Fibroblast of lung (primary cell): ENCODE measurements around the gene DNAH8. TPM values are rescaled to one million over a fixed set of nuclear protein-coding genes. Genes with fewer than 3 reads are reported as not detected.

Experiments used
- DNase-seq, 2 donors: peaks; one replicate each; pipeline versions ENCODE4 v3.0.0 to v3.0.0-alpha.2; 2010; ENCODE audit warnings: low read depth in 2 of 2
- H2AFZ ChIP-seq: 2 replicates; pipeline ENCODE4 v1.5.1; 2012; ENCODE audit warnings: low read length, control low read depth, inconsistent platforms
- H3K27ac ChIP-seq: 2 replicates; pipeline ENCODE4 v1.5.1; 2011; ENCODE audit warnings: low read length, control low read depth; ENCODE audit not compliant: insufficient read depth
- H3K27me3 ChIP-seq: 2 replicates; pipeline ENCODE4 v1.5.1; 2011; ENCODE audit warnings: mild to moderate bottlenecking, low read length; ENCODE audit not compliant: control insufficient read depth, insufficient read depth
- H3K36me3 ChIP-seq: 2 replicates; pipeline ENCODE4 v1.5.1; 2011; ENCODE audit warnings: low read length; ENCODE audit not compliant: control insufficient read depth, insufficient read depth
- H3K4me1 ChIP-seq: 2 replicates; pipeline ENCODE4 v1.5.1; 2011; ENCODE audit warnings: low read length; ENCODE audit not compliant: control insufficient read depth, insufficient read depth; ENCODE audit errors: extremely low read depth
- H3K4me2 ChIP-seq: 2 replicates; pipeline ENCODE4 v1.5.1; 2011; ENCODE audit warnings: low read length, control low read depth; ENCODE audit not compliant: insufficient read depth; ENCODE audit errors: extremely low read depth
- H3K4me3 ChIP-seq, 4 experiments: fragments of 200-600 bp in 1 of 4; sonication (generic) in 1 of 4; replicated peaks in 1 of 4; 2 replicates each; pipeline ENCODE4 v1.5.1; 2011 to 2016; ENCODE audit warnings: low read length in 4 of 4, low read depth in 3 of 4, mild to moderate bottlenecking in 3 of 4, control low read depth in 2 of 4, inconsistent platforms in 1 of 4, mixed read lengths in 1 of 4; ENCODE audit not compliant: insufficient read depth in 1 of 4; ENCODE audit errors: control extremely low read depth in 1 of 4
- H3K79me2 ChIP-seq: 2 replicates; pipeline ENCODE4 v1.5.1; 2012; ENCODE audit warnings: mild to moderate bottlenecking, low read length, inconsistent platforms; ENCODE audit not compliant: control insufficient read depth, insufficient read depth
- H3K9ac ChIP-seq: 2 replicates; pipeline ENCODE4 v1.5.1; 2011; ENCODE audit warnings: mild to moderate bottlenecking, low read length, control low read depth; ENCODE audit not compliant: insufficient read depth
- H3K9me3 ChIP-seq: 2 replicates; pipeline ENCODE4 v1.5.1; 2012; ENCODE audit warnings: low read depth, low read length; ENCODE audit not compliant: control insufficient read depth, insufficient read depth
- H4K20me1 ChIP-seq: 2 replicates; pipeline ENCODE4 v1.5.1; 2011; ENCODE audit warnings: low read length; ENCODE audit not compliant: control insufficient read depth, insufficient read depth; ENCODE audit errors: extremely low read depth
- CTCF ChIP-seq, 2 donors: IDR thresholded peaks in 1 of 2; conservative IDR thresholded peaks in 1 of 2; 1 replicate in 1 of 2; 2 replicates in 1 of 2; pipeline ENCODE4 v1.5.1; 2011 to 2012; ENCODE audit warnings: low read length in 2 of 2, control low read depth in 1 of 2, inconsistent platforms in 1 of 2, low read depth in 1 of 2, mild to moderate bottlenecking in 1 of 2
- EZH2 ChIP-seq: IDR thresholded peaks from 2 replicates; pipeline ENCODE4 v1.5.1; 2012; ENCODE audit warnings: low read length, control low read depth, mild to moderate bottlenecking; ENCODE audit errors: missing control alignments
- polyA plus RNA-seq, 2 donors: library from polyadenylated mRNA; depleted of rRNA in 1 of 2; stranded (reverse) in 1 of 2; unstranded in 1 of 2; fragments of >200 nt; gene quantifications; 2 replicates each; pipeline ENCODE4 v1.2.1, GENCODE V29; 2011 to 2012; ENCODE audit warnings: missing spikeins in 1 of 2
- total RNA-seq: library from RNA; depleted of rRNA; stranded (reverse); fragments of >200 nt; gene quantifications from 2 replicates; pipeline ENCODE4 v1.2.1, GENCODE V29; 2014

The DNAH8 gene
- total and polyA plus RNA-seq, 2 donors (not counting 1 experiment from before 2014, with no cell fraction given) = under 0.01 TPM; not detected in 1

GRCh38 chr6:38755874-38756273, 40.8 kb downstream of the DNAH8 start:
- TF ChIP-seq CTCF (conservative IDR thresholded peaks at IDR 0.05 in 1 of 2, IDR thresholded peaks at IDR 0.05 in 1 of 2; ENCODE audit: low read depth in 1 of 2, low read length in 2 of 2) (no peak), EZH2 (no peak)
- DNase-seq = no peak
- no peaks in the 10 kb centered on the region for H4K20me1 ChIP-seq

GRCh38 chr6:38760097-38760496, 45.0 kb downstream of the DNAH8 start:
- DNase-seq = no peak
- no peaks in the 10 kb centered on the region for H4K20me1 ChIP-seq
- no peaks in the 10 kb centered on the region for H3K36me3 ChIP-seq
- no peaks in the 10 kb centered on the region for H3K9me3 ChIP-seq
- no peak overlapping the region for H2AFZ ChIP-seq
- no peaks in the 10 kb centered on the region for H3K4me1 ChIP-seq
- no peak overlapping the region for H3K4me2 ChIP-seq
- no peaks in the 10 kb centered on the region for H3K27me3 ChIP-seq
- no peaks in the 10 kb centered on the region for H3K79me2 ChIP-seq
- no peak overlapping the region for H3K27ac ChIP-seq
- TF ChIP-seq EZH2 (no peak), CTCF (conservative IDR thresholded peaks at IDR 0.05 in 1 of 2, IDR thresholded peaks at IDR 0.05 in 1 of 2; ENCODE audit: low read depth in 1 of 2, low read length in 2 of 2) (no peak)
- no peak overlapping the region for H3K9ac ChIP-seq
- no peak overlapping the region for H3K4me3 ChIP-seq

More at GRCh38 chr6:38755874-38756273, 40.8 kb downstream of the DNAH8 start:
- H3K4me3 ChIP-seq = no peak overlapping the region
- no peak overlapping the region for H3K27ac ChIP-seq
- H3K79me2 ChIP-seq = no peaks in the 10 kb centered on the region
- H3K9ac ChIP-seq = no peak overlapping the region
- H2AFZ ChIP-seq = no peak overlapping the region
- H3K9me3 ChIP-seq = no peaks in the 10 kb centered on the region
- no peaks in the 10 kb centered on the region for H3K27me3 ChIP-seq
- no peaks in the 10 kb centered on the region for H3K4me1 ChIP-seq
- no peaks in the 10 kb centered on the region for H3K36me3 ChIP-seq
- H3K4me2 ChIP-seq = no peak overlapping the region

GRCh38 chr6:38762848-38763247, 47.7 kb downstream of the DNAH8 start:
- no peaks in the 10 kb centered on the region for H3K9me3 ChIP-seq
- no peaks in the 10 kb centered on the region for H3K27me3 ChIP-seq
- no peaks in the 10 kb centered on the region for H3K4me1 ChIP-seq
- no peak overlapping the region for H3K4me3 ChIP-seq
- no peak overlapping the region for H3K4me2 ChIP-seq
- no peak overlapping the region for H2AFZ ChIP-seq
- H3K9ac ChIP-seq = no peak overlapping the region
- H3K27ac ChIP-seq = no peak overlapping the region
- H3K79me2 ChIP-seq = no peaks in the 10 kb centered on the region
- no peak for TF ChIP-seq EZH2
- no peak for TF ChIP-seq CTCF (conservative IDR thresholded peaks at IDR 0.05 in 1 of 2, IDR thresholded peaks at IDR 0.05 in 1 of 2; ENCODE audit: low read depth in 1 of 2, low read length in 2 of 2)
- no peaks in the 10 kb centered on the region for H3K36me3 ChIP-seq
- no peaks in the 10 kb centered on the region for H4K20me1 ChIP-seq
- DNase-seq = no peak
